NCI-H748 (cell line): ENCODE results near the gene MYZAP.
A peak's percentile ranks its signal among the peaks of the same experiment; 100 is the strongest.

Experiments used
- DNase-seq: peaks from one replicate; lab custom pipeline; 2025; ENCODE audit not compliant: unreplicated experiment; lab: John Stamatoyannopoulos, UW

Gene MYZAP

GRCh38 chr15:57562196-57562769, 29.4 kb upstream of the MYZAP start:
- DNase-seq, result no peak

- no peak for DNase-seq
Observed at GRCh38 chr15:57563416-57563815, 28.3 kb upstream of the MYZAP start.

GRCh38 chr15:57565311-57565710, 26.4 kb upstream of the MYZAP start:
- peak; percentile 80 for DNase-seq

- DNase-seq, result no peak
Observed at GRCh38 chr15:57566834-57567233, 24.9 kb upstream of the MYZAP start.

- no peak for DNase-seq
Observed at GRCh38 chr15:57567891-57568290, 23.8 kb upstream of the MYZAP start.

GRCh38 chr15:57568299-57568698, 23.4 kb upstream of the MYZAP start:
- DNase-seq, result no peak

GRCh38 chr15:57570340-57570739, 21.4 kb upstream of the MYZAP start:
- no peak for DNase-seq

- DNase-seq, result no peak
Observed at GRCh38 chr15:57570994-57571393, 20.7 kb upstream of the MYZAP start.

- DNase-seq, result no peak
Observed at GRCh38 chr15:57571725-57572124, 20.0 kb upstream of the MYZAP start.

- no peak for DNase-seq
Observed at GRCh38 chr15:57572468-57572867, 19.2 kb upstream of the MYZAP start.

- DNase-seq, result no peak
Observed at GRCh38 chr15:57573151-57573550, 18.6 kb upstream of the MYZAP start.

GRCh38 chr15:57575363-57575762, 16.3 kb upstream of the MYZAP start:
- no peak for DNase-seq

GRCh38 chr15:57578288-57578900, 13.3 kb upstream of the MYZAP start:
- no peak for DNase-seq

GRCh38 chr15:57580428-57580827, 11.3 kb upstream of the MYZAP start:
- no peak for DNase-seq

GRCh38 chr15:57580866-57581265, 10.8 kb upstream of the MYZAP start:
- DNase-seq, result no peak

- no peak for DNase-seq
Observed at GRCh38 chr15:57582090-57582489, 9.6 kb upstream of the MYZAP start.

GRCh38 chr15:57583282-57583681, 8.4 kb upstream of the MYZAP start:
- no peak for DNase-seq

- DNase-seq, result no peak
Observed at GRCh38 chr15:57583720-57584119, 8.0 kb upstream of the MYZAP start.

- DNase-seq, result no peak
Observed at GRCh38 chr15:57586661-57587424, 4.9 kb upstream of the MYZAP start.

- no peak for DNase-seq
Observed at GRCh38 chr15:57589281-57589680, 2.4 kb upstream of the MYZAP start.

GRCh38 chr15:57589754-57590153, 1.9 kb upstream of the MYZAP start:
- DNase-seq, result no peak

GRCh38 chr15:57591237-57591821, 375 bp upstream of the MYZAP start:
- DNase-seq, result no peak
